ENCODE data around the gene RBM23.
"Not testable (repeated sequence)": the region's sequence is repeated elsewhere in the genome, so short reads cannot be mapped to it uniquely, and the experiment has no call there.

GRCh38 chr14:22860377-22860776, 58.6 kb downstream of the RBM23 start:
- not testable (repeated sequence) for TF ChIP-seq CTCF (IDR thresholded peaks at IDR 0.05); MAX (IDR thresholded peaks at IDR 0.05; ENCODE audit: low read depth); REST (IDR thresholded peaks at IDR 0.05; ENCODE audit: low read depth, low read length); MEF2A (IDR thresholded peaks at IDR 0.05; ENCODE audit: borderline replicate concordance, low read depth); ELF1 (IDR thresholded peaks at IDR 0.05); SMC3 (IDR thresholded peaks at IDR 0.05; ENCODE audit: low read depth, low read length); EP300 (IDR thresholded peaks at IDR 0.05; ENCODE audit: borderline replicate concordance in 1 of 2, low read depth in 1 of 2, low read length in 1 of 2); SIN3A (IDR thresholded peaks at IDR 0.05; ENCODE audit: borderline replicate concordance, low read depth, low read length); GABPA (IDR thresholded peaks at IDR 0.05; ENCODE audit: low read depth)
